NCI-H526 treated with DMSO at 0.1 percent for 48 hours (cell line): Measurements from ENCODE around the gene OLFML3.

Source experiments
- DNase-seq: peaks from one replicate; lab custom pipeline; 2025; lab: John Stamatoyannopoulos, UW

Gene OLFML3

GRCh38 chr1:114026797-114027196 lies 47.5 kb downstream of the OLFML3 start:
- no peak for DNase-seq
